IMR-90 (cell line): Measurements from ENCODE around the gene BMP8B. TPM values are rescaled to one million over a fixed set of nuclear protein-coding genes. Genes with fewer than 3 reads are reported as not detected.

ENCODE experiments used
- ATAC-seq: fragments of 200-7000 bp; cut with Tn5 transposase; 2 replicates; pipeline ENCODE4 v1.9.1; 2020; ENCODE audit warnings: low read depth, mild to moderate bottlenecking, moderate library complexity
- BruUV-seq: library from RNA; stranded (reverse); fragments of 400-500 nt; replicated peaks from 2 replicates; lab custom pipeline; 2021; lab: Mats Ljungman, UMichigan
- CTCF ChIA-PET: fragments of 300-600 bp; formaldehyde crosslinking; extraction: SDS; loops from one replicate; lab custom pipeline; 2021; ENCODE audit warnings: antibody characterized with exemption; lab: Yijun Ruan, JAX
- POLR2A ChIA-PET: fragments of 300-600 bp; sonication (Branson Sonifier 250); formaldehyde crosslinking; loops from one replicate; lab custom pipeline; 2022; ENCODE audit warnings: antibody characterized with exemption; ENCODE audit not compliant: unreplicated experiment; lab: Charles Lee
- DNase-seq: peaks from one replicate; pipeline ENCODE4 v3.0.0; 2013
- H2AFZ ChIP-seq: replicated peaks from 2 replicates; pipeline ENCODE3; 2013; ENCODE audit warnings: low read length, mild to moderate bottlenecking; ENCODE audit not compliant: poor library complexity
- H2AK5ac ChIP-seq: 2 replicates; pipeline ENCODE4 v1.6.1; 2013; ENCODE audit warnings: low read depth, low read length, inconsistent platforms
- H2AK9ac ChIP-seq: replicated peaks from 2 replicates; pipeline ENCODE3; 2013; ENCODE audit warnings: mild to moderate bottlenecking, low read depth, low read length, moderate library complexity; ENCODE audit not compliant: poor library complexity
- H2BK120ac ChIP-seq: 2 replicates; pipeline ENCODE4 v1.6.1; 2013; ENCODE audit warnings: low read depth, low read length, inconsistent platforms
- H2BK15ac ChIP-seq: 3 replicates; pipeline ENCODE4 v1.6.1; 2013; ENCODE audit warnings: low read depth, low read length, inconsistent platforms
- H2BK20ac ChIP-seq: 2 replicates; pipeline ENCODE4 v1.6.1; 2013; ENCODE audit warnings: low read depth, mild to moderate bottlenecking, inconsistent platforms, low read length, moderate library complexity
- H2BK5ac ChIP-seq: 2 replicates; pipeline ENCODE4 v1.6.1; 2013; ENCODE audit warnings: mild to moderate bottlenecking, low read depth, low read length, inconsistent platforms; ENCODE audit not compliant: poor library complexity, severe bottlenecking
- H3K14ac ChIP-seq: replicated peaks from 2 replicates; pipeline ENCODE4 v1.6.1; 2013; ENCODE audit warnings: low read depth, low read length, inconsistent platforms
- H3K18ac ChIP-seq: 2 replicates; pipeline ENCODE4 v1.6.1; 2013; ENCODE audit warnings: low read depth, low read length, control low read depth
- H3K23ac ChIP-seq: 2 replicates; pipeline ENCODE4 v1.6.1; 2013; ENCODE audit warnings: low read depth, low read length, inconsistent platforms
- H3K27ac ChIP-seq: 2 replicates; pipeline ENCODE4 v1.5.1; 2013; ENCODE audit warnings: mild to moderate bottlenecking, control low read depth, low read length; ENCODE audit not compliant: insufficient read depth
- H3K27me3 ChIP-seq: 2 replicates; pipeline ENCODE4 v1.6.1; 2013; ENCODE audit warnings: low read length; ENCODE audit not compliant: control insufficient read depth, insufficient read depth
- H3K36me3 ChIP-seq: 2 replicates; pipeline ENCODE4 v1.6.1; 2013; ENCODE audit warnings: low read length, mixed read lengths; ENCODE audit not compliant: control insufficient read depth, insufficient read depth
- H3K4ac ChIP-seq: 2 replicates; pipeline ENCODE4 v1.6.1; 2013; ENCODE audit warnings: low read depth, low read length, inconsistent platforms
- H3K4me1 ChIP-seq: 2 replicates; pipeline ENCODE4 v1.6.1; 2013; ENCODE audit warnings: low read length, mixed read lengths; ENCODE audit not compliant: control insufficient read depth, insufficient read depth
- H3K4me2 ChIP-seq: 2 replicates; pipeline ENCODE4 v1.6.1; 2013; ENCODE audit warnings: low read depth, mild to moderate bottlenecking, control low read depth, low read length, moderate library complexity
- H3K4me3 ChIP-seq: 2 replicates; pipeline ENCODE4 v1.5.1; 2013; ENCODE audit warnings: low read depth, mild to moderate bottlenecking, control low read depth, low read length, moderate library complexity; ENCODE audit not compliant: insufficient read depth
- H3K56ac ChIP-seq: 2 replicates; pipeline ENCODE4 v1.6.1; 2013; ENCODE audit warnings: low read length, inconsistent platforms; ENCODE audit not compliant: insufficient read depth; ENCODE audit errors: extremely low read depth
- H3K79me1 ChIP-seq, 2 experiments: 2 replicates each; pipeline ENCODE4 v1.6.1; 2013; ENCODE audit warnings: low read length in 2 of 2, inconsistent platforms in 1 of 2, low read depth in 1 of 2
- H3K9ac ChIP-seq: 2 replicates; pipeline ENCODE4 v1.6.1; 2013; ENCODE audit warnings: low read depth, low read length, control low read depth
- H3K9me1 ChIP-seq: 2 replicates; pipeline ENCODE4 v1.6.1; 2013; ENCODE audit warnings: low read length, inconsistent platforms; ENCODE audit not compliant: insufficient read depth
- H3K9me3 ChIP-seq: 2 replicates; pipeline ENCODE4 v1.6.1; 2013; ENCODE audit warnings: low read length; ENCODE audit not compliant: control insufficient read depth, insufficient read depth
- H4K20me1 ChIP-seq: 2 replicates; pipeline ENCODE4 v1.6.1; 2013; ENCODE audit warnings: low read length, inconsistent platforms; ENCODE audit not compliant: insufficient read depth
- H4K5ac ChIP-seq: 2 replicates; pipeline ENCODE4 v1.6.1; 2013; ENCODE audit warnings: mild to moderate bottlenecking, low read depth, low read length, control low read depth
- H4K8ac ChIP-seq, 2 experiments: 2 replicates each; pipeline ENCODE4 v1.6.1; 2013; ENCODE audit warnings: low read depth in 2 of 2, low read length in 2 of 2, control low read depth in 1 of 2, inconsistent platforms in 1 of 2
- H4K91ac ChIP-seq: 2 replicates; pipeline ENCODE4 v1.6.1; 2013; ENCODE audit warnings: low read depth, low read length, inconsistent platforms; ENCODE audit not compliant: insufficient read depth
- NFE2L2 ChIP-seq: fragments of 150-350 bp; IDR thresholded peaks from 2 replicates; pipeline ENCODE4 v1.6.1; 2016; ENCODE audit warnings: low read depth, mild to moderate bottlenecking, low read length
- WGBS, 2 experiments: methylation state at CpG; one replicate each; pipeline versions ENCODE4 v1.1.5 to v1.1.7; 2013; ENCODE audit warnings: missing lambda C conversion rate in 2 of 2; ENCODE audit not compliant: insufficient read length in 1 of 2; ENCODE audit errors: extremely low coverage in 2 of 2; 5-methylcytosine and 5-hydroxymethylcytosine counted together
- dilution Hi-C: fragments of 300-500 bp; cut with HindIII; formaldehyde crosslinking; loops from one replicate; pipeline ENCODE4 v1.14.3; 2018; ENCODE audit warnings: low sequenced_read_pairs; ENCODE audit not compliant: unreplicated experiment
- in situ Hi-C: fragments of 300-500 bp; cut with MboI; formaldehyde crosslinking; loops from 3 replicates; pipeline ENCODE4 v1.14.3; 2019; ENCODE audit warnings: low sequenced_read_pairs, inconsistent platforms, mixed read lengths
- intact Hi-C: fragments of 100-400 bp; cut with micrococcal nuclease; formaldehyde crosslinking; loops from 2 replicates; pipeline ENCODE4 v1.10.0; 2022
- polyA plus RNA-seq, 3 experiments: library from polyadenylated mRNA; depleted of rRNA; stranded (reverse); fragments of >200 nt; gene quantifications; 2 replicates each; pipeline ENCODE4 v1.2.3, GENCODE V29; 2012; ENCODE audit warnings: low replicate concordance in 1 of 3
- total RNA-seq: library from RNA; depleted of rRNA; stranded (reverse); fragments of >200 nt; gene quantifications from 2 replicates; pipeline ENCODE4 v1.2.3, GENCODE V29; 2012

BMP8B gene
- total and polyA plus RNA-seq, 2 of the 4 experiments (the other 2 are of a cell fraction) = not detected

DNA sequence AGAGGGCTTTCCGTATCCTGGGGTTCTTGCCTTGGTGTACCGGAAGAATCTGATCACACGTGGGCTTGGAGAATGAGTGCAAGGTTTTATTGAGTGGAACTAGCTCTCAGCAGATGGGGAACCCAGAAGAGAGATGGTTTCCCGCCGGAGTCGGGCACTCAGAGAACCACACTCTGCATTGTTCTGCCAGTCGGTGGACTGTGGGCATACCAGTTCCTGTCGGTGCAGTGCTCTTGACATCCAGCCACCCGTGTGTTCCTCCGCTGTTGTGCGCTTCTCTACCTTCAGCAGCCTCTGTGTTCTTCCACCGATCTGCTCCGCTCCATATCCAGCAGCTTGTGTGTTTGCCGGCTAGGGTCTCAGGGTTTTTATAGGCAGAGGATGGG, 60.7 kb downstream of the BMP8B start:
- Histone ChIP-seq H3K4me3 (no peak overlapping the region), H2BK120ac (no peak overlapping the region), H2AK9ac (no peak overlapping the region), H2AK5ac (no peak overlapping the region), H3K79me1 (no peaks in the 10 kb centered on the region), H4K91ac (no peak overlapping the region), H2AFZ (no peak overlapping the region), H3K56ac (no peak overlapping the region), H3K9me3 (no peaks in the 10 kb centered on the region), H4K8ac (no peak overlapping the region), H2BK15ac (no peak overlapping the region), H3K14ac (no peak overlapping the region), H2BK5ac (no peak overlapping the region), H3K9ac (no peak overlapping the region), H4K5ac (no peak overlapping the region), H3K18ac (no peak overlapping the region), H2BK20ac (no peak overlapping the region), H3K9me1 (no peaks in the 10 kb centered on the region), H3K4me2 (no peak overlapping the region), H3K27me3 (peaks cover 54% of the 10 kb centered on the region), H3K36me3 (no peaks in the 10 kb centered on the region), H3K4me1 (no peaks in the 10 kb centered on the region), H4K20me1 (no peaks in the 10 kb centered on the region), H3K4ac (no peak overlapping the region), H3K23ac (no peak overlapping the region), H3K27ac (no peak overlapping the region)
- dilution Hi-C loops (no loop called here), in situ Hi-C loops (no loop called here), intact Hi-C loops (no loop called here)
- DNase-seq (no peak), ATAC-seq (no peak)
- TF ChIP-seq NFE2L2 = no peak
- POLR2A ChIA-PET = no interaction called here
- WGBS, 2 experiments = 56% methylated on average over 9 of the region's 14 CpGs; no CpG with 5 or more reads in 1 of the 2 experiments
- BruUV-seq = no TSS peak
- CTCF ChIA-PET = no interaction called here
